Hepatocyte (in vitro differentiated cells): ENCODE results near the gene TMPRSS6. TPM values are rescaled to one million over a fixed set of nuclear protein-coding genes. Genes with fewer than 3 reads are reported as not detected.

Experiments used
- DNase-seq: peaks from one replicate; pipeline ENCODE4 v3.0.0-alpha.2; 2016; ENCODE audit warnings: low spot score
- H2AFZ ChIP-seq: fragments of 200-600 bp; sonication (generic); 2 replicates; pipeline ENCODE4 v1.6.0; 2016; ENCODE audit warnings: antibody characterized with exemption, mild to moderate bottlenecking
- H3K27ac ChIP-seq: fragments of 200-600 bp; sonication (generic); 2 replicates; pipeline ENCODE4 v1.5.1; 2016; ENCODE audit warnings: mild to moderate bottlenecking
- H3K27me3 ChIP-seq: fragments of 200-600 bp; sonication (generic); 2 replicates; pipeline ENCODE4 v1.6.1; 2016
- H3K36me3 ChIP-seq: fragments of 200-600 bp; sonication (generic); replicated peaks from 2 replicates; pipeline ENCODE4 v1.5.1; 2016; ENCODE audit warnings: low read depth; ENCODE audit not compliant: insufficient read depth
- H3K4me1 ChIP-seq: fragments of 200-600 bp; sonication (generic); 2 replicates; pipeline ENCODE4 v1.5.1; 2016; ENCODE audit warnings: mild to moderate bottlenecking, moderate library complexity; ENCODE audit not compliant: insufficient read depth
- H3K4me2 ChIP-seq: fragments of 200-600 bp; sonication (generic); 2 replicates; pipeline ENCODE4 v1.6.0; 2016
- H3K4me3 ChIP-seq: fragments of 200-600 bp; sonication (generic); 2 replicates; pipeline ENCODE4 v1.5.1; 2016; ENCODE audit warnings: mild to moderate bottlenecking
- H3K79me2 ChIP-seq: fragments of 200-600 bp; sonication (generic); 2 replicates; pipeline ENCODE4 v1.6.0; 2017; ENCODE audit warnings: mild to moderate bottlenecking
- H3K9me2 ChIP-seq: fragments of 200-600 bp; sonication (generic); replicated peaks from 2 replicates; pipeline ENCODE4 v1.6.0; 2017; ENCODE audit warnings: mild to moderate bottlenecking; ENCODE audit not compliant: insufficient read depth
- H3K9me3 ChIP-seq: fragments of 200-600 bp; sonication (generic); 2 replicates; pipeline ENCODE4 v1.5.1; 2016; ENCODE audit warnings: low read depth, mild to moderate bottlenecking
- H4K20me1 ChIP-seq: fragments of 200-600 bp; sonication (generic); 2 replicates; pipeline ENCODE4 v1.6.0; 2016; ENCODE audit warnings: mild to moderate bottlenecking; ENCODE audit not compliant: insufficient read depth, poor library complexity, severe bottlenecking
- CTCF ChIP-seq: fragments of 200-600 bp; sonication (generic); IDR thresholded peaks from 2 replicates; pipeline ENCODE4 v1.5.1; 2016; ENCODE audit warnings: antibody characterized with exemption, mild to moderate bottlenecking; ENCODE audit not compliant: poor library complexity
- EZH2 ChIP-seq: fragments of 200-600 bp; sonication (generic); IDR thresholded peaks from 2 replicates; pipeline ENCODE4 v1.6.1; 2016; ENCODE audit warnings: antibody characterized with exemption, mild to moderate bottlenecking, borderline replicate concordance
- EZH2phosphoT487 ChIP-seq: fragments of 200-600 bp; sonication (generic); IDR thresholded peaks from one replicate; pipeline ENCODE4 v1.6.1; 2018; ENCODE audit warnings: antibody characterized with exemption, mild to moderate bottlenecking, low read depth, moderate library complexity; ENCODE audit not compliant: unreplicated experiment, severe bottlenecking
- WGBS: methylation state at CpG from one replicate; pipeline ENCODE4 v1.1.6; 2016; ENCODE audit warnings: low lambda C conversion rate; ENCODE audit errors: missing lambda C conversion rate; 5-methylcytosine and 5-hydroxymethylcytosine counted together
- polyA plus RNA-seq: library from polyadenylated mRNA; unstranded; fragments of >200 nt; fragmentation: Nextera tagmentation; extraction: Ambion mirVana; gene quantifications from 2 replicates; pipeline ENCODE4 v1.2.1, GENCODE V29; 2016
- total RNA-seq: library from RNA; depleted of rRNA; stranded (reverse); fragments of >200 nt; gene quantifications from 2 replicates; pipeline ENCODE4 v1.2.3, GENCODE V29; 2014

Gene TMPRSS6
- total and polyA plus RNA-seq, 2 experiments from 2014 or later, result 34.4 to 49.8 TPM

- DNase-seq, result no peak
- Histone ChIP-seq H3K4me1 (no peaks in the 10 kb centered on the region), H3K4me2 (no peak overlapping the region), H3K79me2 (no peaks in the 10 kb centered on the region), H3K27ac (no peak overlapping the region), H3K27me3 (no peaks in the 10 kb centered on the region), H4K20me1 (no peaks in the 10 kb centered on the region), H3K4me3 (no peak overlapping the region), H3K9me2 (no peaks in the 10 kb centered on the region), H3K9me3 (no peaks in the 10 kb centered on the region), H3K36me3 (no peaks in the 10 kb centered on the region), H2AFZ (no peak overlapping the region)
- TF ChIP-seq EZH2phosphoT487 (no peak), EZH2 (no peak), CTCF (no peak)
- 64% methylated on average over 13 of the region's 14 CpGs for WGBS
Measured at GRCh38 chr22:37127350-37127878, 17.9 kb upstream of the TMPRSS6 start.

GRCh38 chr22:37126882-37127281 is 17.4 kb upstream of the TMPRSS6 start:
- Histone ChIP-seq H3K27ac (no peak overlapping the region), H3K27me3 (no peaks in the 10 kb centered on the region), H2AFZ (no peak overlapping the region), H3K36me3 (no peaks in the 10 kb centered on the region), H3K9me2 (no peaks in the 10 kb centered on the region), H3K4me3 (no peak overlapping the region), H3K9me3 (no peaks in the 10 kb centered on the region), H4K20me1 (no peaks in the 10 kb centered on the region), H3K4me1 (no peaks in the 10 kb centered on the region), H3K4me2 (no peak overlapping the region), H3K79me2 (no peaks in the 10 kb centered on the region)
- no peak for DNase-seq
- no peak for TF ChIP-seq EZH2
- peak; percentile 23 for TF ChIP-seq CTCF
- 85% methylated on average over 5 of the region's 5 CpGs for WGBS

GRCh38 chr22:37126383-37126782 is 16.9 kb upstream of the TMPRSS6 start:
- Histone ChIP-seq H3K79me2 (no peaks in the 10 kb centered on the region), H3K4me3 (no peak overlapping the region), H3K36me3 (no peaks in the 10 kb centered on the region), H3K27me3 (no peaks in the 10 kb centered on the region), H3K4me1 (no peaks in the 10 kb centered on the region), H4K20me1 (no peaks in the 10 kb centered on the region), H3K27ac (no peak overlapping the region), H3K9me3 (no peaks in the 10 kb centered on the region), H2AFZ (no peak overlapping the region), H3K9me2 (no peaks in the 10 kb centered on the region), H3K4me2 (no peak overlapping the region)
- WGBS, result 90% methylated on average over 7 of the region's 7 CpGs
- TF ChIP-seq EZH2, result no peak
- no peak for TF ChIP-seq CTCF
- TF ChIP-seq EZH2phosphoT487, result no peak
- DNase-seq, result no peak

GRCh38 chr22:37123649-37124048 is 14.1 kb upstream of the TMPRSS6 start:
- Histone ChIP-seq H2AFZ (no peak overlapping the region), H3K36me3 (no peaks in the 10 kb centered on the region), H3K27me3 (no peaks in the 10 kb centered on the region), H4K20me1 (no peaks in the 10 kb centered on the region), H3K4me3 (no peak overlapping the region), H3K4me1 (no peaks in the 10 kb centered on the region), H3K27ac (no peak overlapping the region), H3K4me2 (no peak overlapping the region), H3K79me2 (no peaks in the 10 kb centered on the region), H3K9me3 (no peaks in the 10 kb centered on the region), H3K9me2 (no peaks in the 10 kb centered on the region)
- WGBS, result 80% methylated on average over 7 of the region's 7 CpGs
- DNase-seq, result no peak
- no peak for TF ChIP-seq EZH2
